NCI-H82 (cell line): Measurements from ENCODE around the gene SPPL3.

Experiments
- DNase-seq: peaks from one replicate; lab custom pipeline; 2025; lab: John Stamatoyannopoulos, UW

The SPPL3 gene

DNA sequence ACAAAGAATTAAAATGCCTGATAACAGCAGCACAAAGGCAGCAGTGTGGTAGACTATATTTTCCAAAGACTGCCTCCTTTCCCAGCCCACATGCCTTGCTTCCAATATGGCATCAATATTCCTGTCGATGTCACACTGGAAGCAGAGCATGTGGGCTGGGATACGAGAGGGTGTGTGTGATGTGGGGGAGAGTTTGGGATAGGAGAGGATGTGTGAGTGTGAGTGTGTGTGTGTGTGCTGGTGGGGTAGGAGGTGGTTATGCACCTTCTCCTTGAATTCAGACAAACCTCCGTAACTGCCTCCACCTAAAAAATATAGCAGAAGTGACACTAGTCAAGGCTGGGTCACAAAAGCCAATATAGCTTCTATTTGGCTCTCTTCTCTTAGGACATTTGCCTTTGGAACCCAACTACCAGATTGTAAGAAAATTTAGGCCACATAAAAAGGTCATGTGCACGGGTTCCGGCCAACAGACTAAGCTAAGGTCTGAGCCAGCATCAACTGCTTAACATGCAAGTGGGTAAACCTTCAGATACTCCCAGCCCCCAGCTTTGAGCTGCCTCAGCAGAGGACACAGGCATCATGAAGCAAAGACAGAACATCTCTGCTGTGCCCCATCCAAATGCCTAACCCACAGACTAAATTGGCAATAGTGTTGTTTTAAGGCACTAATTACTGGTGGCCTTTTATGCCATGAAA is 29.5 kb downstream of the SPPL3 start:
- DNase-seq, result no peak

DNA sequence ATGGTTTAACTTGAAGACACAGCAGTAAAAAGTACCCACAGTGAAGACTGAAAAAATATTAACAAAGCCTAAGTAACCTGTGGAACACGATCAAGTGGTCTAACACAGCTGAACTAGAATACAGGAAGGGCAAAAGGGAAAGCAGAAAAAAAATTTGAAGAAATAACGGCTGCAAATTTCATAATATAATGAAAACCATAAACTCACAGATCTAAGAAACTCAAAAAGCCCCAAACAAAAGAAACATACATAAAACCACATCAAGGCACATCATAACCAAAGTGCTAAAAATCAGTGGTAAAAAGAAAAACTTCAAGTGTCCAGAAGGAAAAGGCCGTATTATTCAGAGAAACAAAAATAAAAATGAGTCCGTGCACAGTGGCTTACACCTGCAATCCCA is 30.9 kb downstream of the SPPL3 start:
- DNase-seq, result no peak

DNA sequence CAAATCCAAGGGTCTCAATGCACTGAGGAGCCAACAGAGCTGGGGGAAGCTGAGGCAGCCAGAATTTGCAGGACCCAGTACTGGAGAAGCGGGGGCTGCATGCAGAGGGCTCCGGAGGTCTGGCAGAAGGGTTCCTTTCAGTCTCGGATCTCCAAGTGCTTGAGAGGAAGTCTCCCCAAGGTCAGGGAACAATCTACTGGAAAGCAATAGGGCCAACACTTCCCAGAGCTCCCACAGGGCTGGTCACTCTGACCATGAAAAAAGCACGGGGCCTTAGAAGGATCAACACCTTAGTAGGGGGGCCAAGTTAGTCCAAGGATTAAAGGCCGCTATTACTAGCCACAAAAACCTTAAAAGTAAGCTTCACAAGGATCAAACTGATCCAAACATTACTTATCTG is 31.7 kb downstream of the SPPL3 start:
- DNase-seq, result no peak

DNA sequence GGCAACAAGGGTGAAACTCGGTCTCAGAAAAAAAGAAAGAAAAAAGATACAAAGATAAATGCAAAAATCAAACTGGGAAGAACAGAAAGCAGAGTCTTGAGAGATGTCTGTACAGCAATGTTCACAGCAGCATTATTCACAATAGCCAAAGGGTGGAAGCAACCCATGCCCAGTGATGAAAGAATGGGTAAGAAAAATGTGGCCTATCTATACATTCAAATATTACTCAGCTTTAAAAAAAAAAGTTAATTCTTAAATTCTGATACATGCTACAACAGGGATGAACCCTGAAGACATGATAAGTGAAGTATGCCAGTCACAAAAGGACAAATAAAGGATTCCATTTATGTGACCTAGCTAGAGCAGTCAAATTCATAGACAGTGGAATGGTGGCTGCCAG is 33.7 kb downstream of the SPPL3 start:
- no peak for DNase-seq

DNA sequence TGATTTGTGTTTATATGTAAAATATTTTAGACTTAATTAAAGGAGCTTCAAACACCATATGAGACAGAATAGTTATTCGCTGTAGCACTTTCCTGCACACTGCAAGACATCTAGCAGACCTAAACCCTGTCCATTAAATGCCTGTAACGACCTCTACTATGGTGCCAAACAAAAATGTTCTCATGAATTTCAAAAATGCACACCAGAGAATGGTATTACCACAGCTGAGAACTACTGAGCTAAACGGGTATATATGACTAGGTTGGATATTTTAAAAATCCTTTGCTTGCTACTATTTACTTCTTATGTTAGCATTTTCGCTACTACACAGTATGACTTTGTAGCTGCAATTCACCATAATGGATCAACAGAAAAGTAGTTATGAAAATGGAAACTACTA is 34.8 kb downstream of the SPPL3 start:
- DNase-seq, result no peak

DNA sequence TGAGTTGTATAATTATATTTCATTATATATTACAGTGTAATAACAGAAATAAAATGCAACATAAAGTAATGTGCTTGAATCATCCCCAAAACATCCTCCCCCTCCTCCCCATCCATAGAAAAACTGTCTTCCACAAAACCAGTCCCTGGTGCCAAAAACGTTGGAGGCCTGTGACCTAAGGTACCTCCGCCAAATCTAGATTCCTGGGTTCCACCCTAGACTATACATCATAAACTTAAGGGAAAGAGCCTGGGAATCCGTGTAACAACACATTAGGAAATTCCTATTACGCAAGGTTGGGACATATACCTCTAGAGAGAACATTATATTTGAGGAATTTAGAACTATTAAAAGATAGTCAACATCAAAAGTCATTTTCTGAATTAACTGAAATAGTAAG is 38.0 kb downstream of the SPPL3 start:
- no peak for DNase-seq

DNA sequence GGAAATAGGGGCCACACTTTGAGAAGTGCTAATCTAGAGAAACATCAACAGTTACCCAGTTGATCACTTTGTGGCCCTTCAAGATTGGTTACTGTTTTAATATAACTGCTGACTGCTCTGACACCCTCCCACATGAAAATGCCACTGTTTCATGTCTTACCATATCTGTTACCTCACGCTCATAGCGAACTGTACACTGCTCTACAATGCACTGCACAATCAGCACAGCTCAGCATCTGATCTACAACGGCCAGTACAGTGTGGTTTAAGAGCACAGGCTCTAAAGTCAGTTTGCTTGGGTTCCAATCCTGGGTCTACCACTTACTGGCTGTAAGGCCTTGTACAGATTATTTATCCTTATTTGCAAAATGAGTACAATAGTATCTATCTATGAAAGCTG is 39.1 kb downstream of the SPPL3 start:
- no peak for DNase-seq

DNA sequence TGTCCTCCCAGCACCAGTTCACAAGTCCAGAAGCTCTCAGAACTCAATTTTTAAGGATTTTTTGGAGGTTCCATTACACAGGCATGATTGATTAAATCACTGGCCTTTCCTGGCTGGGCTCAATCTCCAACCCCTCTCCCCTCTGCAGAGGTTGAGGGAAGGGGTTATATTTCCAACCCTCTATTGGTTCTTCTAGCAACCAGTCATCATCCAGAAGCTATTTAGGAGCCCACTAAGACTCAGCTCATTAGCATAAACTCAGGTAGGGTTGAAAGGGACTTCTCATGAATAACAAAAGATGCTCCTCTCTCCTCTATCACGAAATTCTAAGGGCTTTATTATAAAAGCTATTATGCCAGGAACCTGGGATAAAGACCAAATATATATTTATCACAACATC is 41.5 kb downstream of the SPPL3 start:
- no peak for DNase-seq

DNA sequence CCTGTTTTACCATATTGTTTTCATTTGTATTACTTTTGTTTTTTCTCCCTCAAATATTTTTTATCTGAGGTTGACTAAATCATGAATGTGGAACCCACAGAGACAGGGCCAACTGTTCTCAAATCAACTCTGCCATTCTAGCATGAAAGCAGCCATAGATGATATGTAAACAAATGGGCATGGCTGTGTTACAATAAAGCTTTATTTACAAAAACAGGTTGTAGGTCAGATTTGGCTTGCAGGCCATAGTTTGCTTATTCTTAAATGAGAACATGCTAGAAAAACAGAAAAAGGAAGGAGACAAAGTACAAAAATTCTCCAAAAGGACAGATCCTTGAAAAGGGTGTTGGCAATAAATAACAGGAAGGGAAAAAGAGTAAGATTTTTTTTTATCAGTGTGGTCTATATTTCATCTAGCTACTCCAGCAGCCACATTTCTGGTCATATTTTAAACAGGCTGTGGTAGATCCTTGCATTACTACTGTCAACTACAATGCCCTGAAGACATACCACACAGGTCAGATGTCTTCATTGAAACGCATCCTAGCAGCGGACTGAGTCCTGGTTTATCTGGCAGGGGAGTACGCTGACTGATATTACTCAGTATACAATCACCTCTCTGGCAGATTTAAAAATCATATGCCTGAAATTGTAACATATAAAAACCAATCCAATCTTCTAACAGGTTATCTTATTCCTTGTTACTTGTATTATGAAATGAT is 42.9 kb downstream of the SPPL3 start:
- DNase-seq, result no peak

DNA sequence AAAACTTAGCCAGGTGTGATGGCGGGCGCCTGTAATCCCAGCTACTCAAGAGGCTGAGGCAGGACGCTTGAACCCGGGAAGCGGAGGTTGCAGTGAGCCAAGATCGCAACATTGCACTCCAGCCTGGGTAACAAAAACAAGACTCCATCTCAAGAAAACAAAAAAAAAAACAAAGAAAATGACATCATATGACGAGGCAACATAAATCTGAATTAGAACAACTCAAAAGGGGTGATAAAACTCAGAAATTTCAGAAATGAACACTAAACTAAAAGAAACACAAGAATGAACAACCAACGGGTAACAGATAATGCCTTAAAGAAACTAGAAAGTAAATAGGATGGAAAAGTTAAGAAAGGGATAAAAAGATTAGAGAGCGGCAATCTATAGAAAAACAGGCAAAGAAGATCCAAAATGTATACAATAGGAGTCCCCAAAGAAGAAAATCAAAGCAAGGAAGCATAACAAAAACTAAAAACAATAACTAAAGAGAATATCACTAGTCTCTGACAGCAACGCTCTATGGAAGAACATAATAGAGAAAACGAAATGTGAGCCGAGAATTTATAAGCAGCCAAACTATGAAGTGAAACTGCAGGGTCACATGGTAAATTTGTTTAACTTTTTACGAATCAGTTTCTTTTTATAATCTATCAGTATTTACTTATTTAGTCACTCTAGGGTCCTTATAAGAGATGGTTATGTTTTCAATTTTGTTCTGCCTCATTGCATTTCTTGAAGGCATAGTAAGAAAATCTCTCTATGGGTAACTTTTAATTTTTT is 45.7 kb downstream of the SPPL3 start:
- DNase-seq, result no peak

DNA sequence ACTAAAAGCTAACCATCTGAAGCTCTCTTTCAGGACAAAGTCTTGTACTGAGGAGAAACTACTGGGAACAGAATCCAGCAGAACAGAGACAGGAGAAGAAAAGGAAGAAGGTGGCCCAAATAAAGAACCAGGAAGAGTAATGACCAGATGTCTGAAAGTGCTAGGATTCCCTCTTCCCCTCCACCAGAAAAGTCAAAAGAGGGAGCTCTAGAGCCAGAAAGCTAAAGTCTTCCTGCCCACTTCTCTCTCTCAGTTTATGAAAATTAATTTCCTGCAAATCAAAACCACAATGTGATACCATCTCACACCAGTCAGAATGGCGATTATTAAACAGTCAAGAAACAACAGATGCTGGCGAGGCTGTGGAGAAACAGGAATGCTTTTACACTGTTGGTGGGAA is 47.2 kb downstream of the SPPL3 start:
- DNase-seq, result no peak

DNA sequence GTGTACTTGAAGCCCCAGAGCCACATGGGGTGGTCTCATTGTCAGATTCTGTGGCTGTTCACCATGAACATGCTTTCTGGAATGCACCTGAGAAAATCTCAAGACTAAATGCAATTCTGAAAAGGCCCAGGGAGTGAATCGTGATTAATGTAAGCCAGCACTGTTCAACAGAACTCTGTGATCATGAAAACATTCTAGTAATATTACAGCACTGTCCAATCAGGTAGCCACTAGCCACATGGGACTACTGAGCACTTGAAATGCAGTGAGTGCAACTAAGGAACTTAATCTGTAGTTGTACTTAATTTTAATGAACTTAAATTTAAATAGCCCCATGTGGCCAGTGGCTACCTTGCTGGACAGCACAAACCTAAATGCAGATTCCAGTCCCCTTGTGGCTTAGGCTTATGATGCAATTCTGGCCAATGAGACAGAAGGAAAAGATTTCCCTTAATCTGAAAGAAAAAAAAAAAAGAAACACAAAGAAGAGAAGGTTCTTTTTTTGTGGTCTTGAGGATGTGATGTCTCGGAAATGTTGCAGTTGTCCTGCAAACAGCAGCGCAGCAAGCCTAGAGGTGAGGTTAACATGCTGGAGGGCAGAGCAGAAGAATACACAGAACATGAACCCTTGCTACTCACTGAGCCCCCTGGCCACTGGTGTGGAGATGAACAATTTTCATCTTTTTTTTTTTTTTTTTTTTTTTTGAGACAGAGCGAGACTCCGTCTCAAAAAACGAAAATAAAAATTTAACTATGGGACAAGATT is 48.2 kb downstream of the SPPL3 start:
- DNase-seq, result no peak

DNA sequence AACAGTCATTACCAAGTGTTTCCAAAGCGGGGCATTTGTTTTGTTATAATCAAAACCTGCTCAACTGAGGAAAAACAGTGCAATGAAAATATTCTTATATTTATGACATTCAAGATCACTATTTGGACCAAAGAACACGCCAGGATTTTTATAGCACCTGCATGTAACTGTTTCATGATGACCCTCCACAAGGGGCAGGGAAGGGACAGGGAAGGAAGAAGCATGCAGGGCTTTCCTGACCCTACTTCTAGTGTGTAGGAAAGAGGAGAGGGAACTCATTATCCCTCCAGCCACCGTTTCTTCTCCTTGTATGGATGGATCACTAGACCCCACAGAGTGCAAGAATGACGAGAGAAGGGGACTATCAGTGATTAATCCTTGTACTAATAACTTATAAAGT is 49.4 kb downstream of the SPPL3 start:
- no peak for DNase-seq

DNA sequence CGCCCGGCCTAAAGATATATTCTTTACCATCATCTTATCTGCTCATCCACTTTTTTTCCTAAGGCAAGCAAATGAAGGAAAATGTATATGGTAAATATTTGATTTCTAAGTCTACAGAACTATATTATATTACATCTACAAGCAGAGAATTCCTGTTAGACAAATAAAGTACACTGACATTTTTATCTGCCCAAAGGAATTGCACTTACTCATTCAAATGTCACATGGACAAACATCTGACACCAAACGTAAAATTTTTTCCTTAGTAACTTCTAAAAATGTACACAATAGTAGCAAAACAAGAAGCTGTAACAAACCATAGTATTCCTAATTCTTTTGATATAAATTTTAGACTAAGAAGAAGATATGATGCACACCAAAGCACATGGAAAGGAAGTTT is 51.0 kb downstream of the SPPL3 start:
- DNase-seq, result no peak

DNA sequence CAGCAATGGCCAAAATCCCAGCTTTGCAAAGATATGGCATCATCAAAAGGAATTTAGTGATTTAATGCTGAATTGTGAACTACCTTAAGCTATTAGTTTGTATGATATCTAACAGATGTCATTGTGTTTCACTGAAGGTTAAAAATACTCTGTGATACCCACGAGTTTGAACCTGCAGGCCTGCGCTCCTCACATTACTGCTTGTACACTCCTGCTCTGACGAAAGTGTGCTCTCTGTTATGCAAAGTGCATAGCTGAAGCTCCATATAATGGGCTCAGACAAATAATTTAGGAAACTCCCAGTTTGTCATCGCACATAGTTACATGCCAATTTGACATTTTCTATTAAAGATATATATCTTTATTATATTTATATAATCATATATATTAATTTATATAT is 52.2 kb downstream of the SPPL3 start:
- no peak for DNase-seq

DNA sequence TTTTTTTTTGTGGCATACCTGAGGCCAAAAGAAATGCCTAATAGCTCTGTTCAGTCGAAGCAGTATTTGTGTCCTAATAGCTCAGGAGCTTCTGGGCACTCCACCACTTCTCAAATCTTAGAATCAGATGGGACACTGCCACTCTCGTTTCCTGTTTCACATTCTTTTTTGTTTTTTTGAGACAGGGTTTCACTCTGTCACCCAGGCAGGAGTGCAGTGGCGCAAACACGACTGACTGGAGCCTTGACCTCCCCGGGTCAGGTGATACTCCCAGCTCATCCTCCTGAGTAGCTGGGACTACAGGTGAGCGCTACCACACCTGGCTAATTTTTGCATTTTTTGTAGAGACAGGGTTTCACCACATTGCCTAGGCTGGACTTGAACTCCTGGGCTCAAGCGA is 52.7 kb downstream of the SPPL3 start:
- no peak for DNase-seq

DNA sequence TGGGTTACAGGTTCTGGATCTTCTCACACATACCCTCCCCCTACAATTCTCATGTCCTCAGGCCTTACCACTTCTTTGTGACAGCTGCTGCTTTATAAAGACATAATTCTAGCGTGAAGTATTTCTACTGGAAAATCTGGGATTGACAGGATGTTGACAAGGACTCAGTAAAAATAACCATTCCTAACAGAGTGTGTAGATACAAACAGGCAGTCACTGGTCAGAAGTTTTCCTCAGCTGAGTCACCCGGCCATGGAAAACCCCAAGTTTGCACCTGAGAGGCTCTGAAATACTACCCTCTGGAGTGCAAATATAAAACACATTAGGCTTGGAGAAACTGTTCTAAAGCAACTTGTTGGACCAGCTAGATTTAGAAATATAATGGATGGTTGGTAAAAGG is 54.4 kb downstream of the SPPL3 start:
- DNase-seq, result no peak

DNA sequence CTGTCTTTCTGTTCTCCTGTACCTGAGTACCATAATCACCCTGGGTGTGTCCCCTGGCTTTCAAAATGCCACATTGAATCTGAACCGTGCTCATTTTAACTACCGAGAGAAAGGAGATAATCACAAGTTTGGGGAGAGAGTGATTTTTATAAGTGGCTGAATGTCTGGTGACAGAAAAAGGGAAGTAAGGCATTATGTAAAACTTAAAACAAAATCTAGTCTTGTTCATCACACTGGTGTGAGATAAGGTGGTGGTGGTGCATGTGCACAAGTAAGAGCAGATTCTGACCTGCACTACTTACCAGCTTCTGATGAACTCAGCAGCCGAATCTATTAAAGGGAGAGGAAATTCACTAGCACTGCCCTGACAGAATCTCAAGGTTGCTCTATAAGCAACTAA is 56.3 kb downstream of the SPPL3 start:
- DNase-seq, result no peak

DNA sequence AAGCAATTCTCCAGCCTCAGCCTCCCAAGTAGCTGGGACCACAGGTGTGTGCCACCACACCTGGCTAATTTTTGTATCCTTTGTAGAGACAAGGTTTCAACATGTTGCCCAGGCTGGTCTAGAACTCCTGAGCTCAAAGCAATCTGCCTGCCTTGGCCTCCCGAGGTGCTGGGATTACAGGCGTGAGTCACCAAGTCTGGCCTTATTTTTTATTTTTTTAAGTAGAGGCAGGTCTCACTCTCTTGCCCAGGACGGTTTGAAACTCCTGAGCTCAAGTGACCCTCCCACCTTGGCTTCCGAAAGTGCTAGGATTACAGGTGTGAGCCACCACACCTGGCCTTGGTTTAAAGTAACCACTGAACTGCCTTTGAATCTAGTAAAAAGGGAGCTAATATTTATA is 56.8 kb downstream of the SPPL3 start:
- DNase-seq, result no peak

DNA sequence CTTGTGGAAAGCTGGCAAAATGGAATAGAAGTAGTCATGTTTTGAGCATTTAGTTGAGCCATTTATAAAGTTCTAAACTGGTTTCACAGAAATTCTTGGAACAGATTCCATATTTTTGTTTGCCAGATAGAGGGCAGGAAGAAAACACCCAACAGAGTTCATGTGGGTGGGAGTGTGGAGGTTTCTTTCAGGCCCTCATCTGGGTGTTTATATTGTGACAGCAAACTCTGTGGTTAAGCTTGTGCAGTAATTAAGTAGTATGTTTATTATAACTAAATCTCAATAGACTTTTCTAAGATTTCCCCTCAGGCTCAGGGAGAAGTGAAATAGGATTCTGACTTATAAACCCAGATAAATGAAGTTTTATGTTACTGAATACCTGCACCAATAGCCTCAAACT is 57.4 kb downstream of the SPPL3 start:
- DNase-seq, result no peak

DNA sequence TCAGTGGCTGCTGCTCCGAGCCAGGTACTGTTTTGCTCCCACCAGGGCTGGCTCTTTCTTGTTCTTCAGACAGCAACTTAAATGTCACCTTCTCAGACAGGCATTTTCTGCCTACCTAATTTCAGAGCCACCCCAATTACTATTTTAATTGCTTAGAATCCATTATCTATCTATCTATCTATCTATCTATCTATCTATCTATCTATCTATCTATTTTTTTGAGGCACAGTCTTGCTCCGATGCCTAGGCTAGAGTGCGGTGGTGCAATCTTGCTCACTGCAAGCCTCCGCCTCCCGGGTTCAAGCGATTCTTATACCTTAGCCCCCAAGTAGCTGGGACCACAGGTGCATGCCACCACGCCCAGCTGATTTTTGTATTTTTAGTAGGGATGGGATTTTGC is 58.5 kb downstream of the SPPL3 start:
- no peak for DNase-seq

DNA sequence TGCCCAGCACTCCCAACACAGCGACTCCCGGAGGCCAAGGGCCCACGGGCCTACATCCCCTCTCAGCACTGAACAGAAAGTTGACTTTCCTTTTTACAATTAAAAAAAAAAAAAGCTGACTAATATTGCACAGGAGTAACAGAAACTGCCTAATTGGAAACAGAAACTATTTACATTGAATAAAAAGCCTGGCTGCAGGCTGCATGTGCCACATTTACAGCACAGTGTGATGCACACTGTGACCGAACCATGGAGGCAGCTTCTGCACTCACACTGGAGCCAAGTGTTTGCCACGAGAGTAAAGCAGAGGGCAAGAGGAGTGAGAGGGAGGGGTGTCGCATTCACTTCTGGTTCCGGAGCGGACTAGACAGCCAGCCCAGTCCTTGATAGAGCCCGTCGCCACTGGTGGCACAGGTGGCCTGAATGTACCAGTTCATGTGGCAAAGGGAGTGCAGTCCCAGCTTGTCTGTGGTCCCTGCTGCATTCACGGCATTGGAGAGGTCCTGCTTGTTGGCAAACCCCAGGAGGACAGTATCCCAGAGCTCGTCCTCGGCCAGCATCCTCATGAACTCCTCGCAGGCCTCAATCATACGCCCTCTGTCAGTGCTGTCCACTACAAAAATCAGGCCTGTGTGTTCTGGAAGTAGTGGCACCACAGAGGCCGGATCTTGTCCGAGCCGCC is 59.2 kb downstream of the SPPL3 start:
- no peak for DNase-seq
